HL-60 (cell line): ENCODE results near the gene ADCY3.

ENCODE experiments used
- DNase-seq, 2 experiments: peaks; one replicate each; pipeline ENCODE4 v3.0.0-alpha.2; 2010 to 2020; ENCODE audit warnings: low read depth in 1 of 2, low spot score in 1 of 2
- H3K27ac ChIP-seq: fragments of 250-450 bp; sonication (Bioruptor Pico); replicated peaks from 2 replicates; pipeline ENCODE4 v1.5.1; 2020; ENCODE audit warnings: mild to moderate bottlenecking, moderate library complexity
- H3K27me3 ChIP-seq: fragments of 250-450 bp; sonication (Bioruptor Pico); 2 replicates; pipeline ENCODE4 v1.5.1; 2021; ENCODE audit warnings: mild to moderate bottlenecking, moderate library complexity; ENCODE audit not compliant: insufficient read depth, poor library complexity, severe bottlenecking
- H3K4me3 ChIP-seq: replicated peaks from 2 replicates; pipeline ENCODE4 v1.5.1; 2011; ENCODE audit warnings: mild to moderate bottlenecking, control low read depth, low read length; ENCODE audit not compliant: insufficient read depth
- CTCF ChIP-seq: IDR thresholded peaks from one replicate; pipeline ENCODE4 v1.5.1; 2011; ENCODE audit warnings: low read length, control low read depth, inconsistent platforms; ENCODE audit not compliant: insufficient read depth
- GABPA ChIP-seq: IDR thresholded peaks from 2 replicates; pipeline ENCODE4 v1.6.1; 2012; ENCODE audit warnings: low read depth
- POLR2AphosphoS5 ChIP-seq: IDR thresholded peaks from 2 replicates; pipeline ENCODE4 v1.6.1; 2012; ENCODE audit warnings: low read depth
- REST ChIP-seq: IDR thresholded peaks from 2 replicates; pipeline ENCODE4 v1.6.1; 2012; ENCODE audit warnings: low read depth; ENCODE audit not compliant: insufficient replicate concordance
- SPI1 ChIP-seq: IDR thresholded peaks from 2 replicates; pipeline ENCODE4 v1.6.1; 2012; ENCODE audit warnings: low read depth, mild to moderate bottlenecking, borderline replicate concordance

Gene ADCY3

GRCh38 chr2:24929230-24929629, 9.2 kb upstream of the ADCY3 start:
- DNase-seq, result no peak
- no peak overlapping the region for H3K27ac ChIP-seq
- H3K4me3 ChIP-seq, result no peak overlapping the region
- no peaks in the 10 kb centered on the region for H3K27me3 ChIP-seq
- TF ChIP-seq CTCF, result no peak

- no peak for DNase-seq
- no peak overlapping the region for H3K27ac ChIP-seq
- no peaks in the 10 kb centered on the region for H3K27me3 ChIP-seq
- H3K4me3 ChIP-seq, result no peak overlapping the region
- TF ChIP-seq REST, result no peak
- TF ChIP-seq GABPA, result no peak
- TF ChIP-seq CTCF, result no peak
- TF ChIP-seq POLR2AphosphoS5, result no peak
- TF ChIP-seq SPI1, result no peak
Observed at GRCh38 chr2:24928036-24928435, 8.0 kb upstream of the ADCY3 start.

- no peak overlapping the region for H3K27ac ChIP-seq
- H3K27me3 ChIP-seq, result peaks cover 2% of the 10 kb centered on the region
- DNase-seq, result peak in 1 of 2 experiments; percentile 27
- TF ChIP-seq POLR2AphosphoS5 (no peak), SPI1 (no peak), REST (no peak), GABPA (no peak), CTCF (no peak)
- H3K4me3 ChIP-seq, result peak overlapping the region; percentile 19
Observed at GRCh38 chr2:24926602-24927252, 6.7 kb upstream of the ADCY3 start.

GRCh38 chr2:24926220-24926601, 6.2 kb upstream of the ADCY3 start:
- no peak for DNase-seq
- no peak for TF ChIP-seq CTCF
- TF ChIP-seq POLR2AphosphoS5, result no peak
- TF ChIP-seq GABPA, result no peak
- TF ChIP-seq REST, result no peak
- TF ChIP-seq SPI1, result no peak
- H3K4me3 ChIP-seq, result peak overlapping the region; percentile 19
- H3K27ac ChIP-seq, result no peak overlapping the region
- H3K27me3 ChIP-seq, result peaks cover 4% of the 10 kb centered on the region
